HL-60 (cell line): ENCODE results near the gene NT5C1A.

Experiments
- DNase-seq, 2 experiments: peaks; one replicate each; pipeline ENCODE4 v3.0.0-alpha.2; 2010 to 2020; ENCODE audit warnings: low read depth in 1 of 2, low spot score in 1 of 2
- H3K27ac ChIP-seq: fragments of 250-450 bp; sonication (Bioruptor Pico); replicated peaks from 2 replicates; pipeline ENCODE4 v1.5.1; 2020; ENCODE audit warnings: mild to moderate bottlenecking, moderate library complexity
- H3K27me3 ChIP-seq: fragments of 250-450 bp; sonication (Bioruptor Pico); 2 replicates; pipeline ENCODE4 v1.5.1; 2021; ENCODE audit warnings: mild to moderate bottlenecking, moderate library complexity; ENCODE audit not compliant: insufficient read depth, poor library complexity, severe bottlenecking
- H3K4me3 ChIP-seq: replicated peaks from 2 replicates; pipeline ENCODE4 v1.5.1; 2011; ENCODE audit warnings: mild to moderate bottlenecking, control low read depth, low read length; ENCODE audit not compliant: insufficient read depth
- CTCF ChIP-seq: IDR thresholded peaks from one replicate; pipeline ENCODE4 v1.5.1; 2011; ENCODE audit warnings: low read length, control low read depth, inconsistent platforms; ENCODE audit not compliant: insufficient read depth
- GABPA ChIP-seq: IDR thresholded peaks from 2 replicates; pipeline ENCODE4 v1.6.1; 2012; ENCODE audit warnings: low read depth
- POLR2AphosphoS5 ChIP-seq: IDR thresholded peaks from 2 replicates; pipeline ENCODE4 v1.6.1; 2012; ENCODE audit warnings: low read depth
- SPI1 ChIP-seq: IDR thresholded peaks from 2 replicates; pipeline ENCODE4 v1.6.1; 2012; ENCODE audit warnings: low read depth, mild to moderate bottlenecking, borderline replicate concordance
- TF ChIP-seq, protein P1 (sequence below): IDR thresholded peaks from 2 replicates; pipeline ENCODE4 v1.6.1; 2012; ENCODE audit warnings: low read depth; ENCODE audit not compliant: insufficient replicate concordance

The NT5C1A gene

GRCh38 chr1:39615086-39615673, 56.7 kb downstream of the NT5C1A start:
- no peak for DNase-seq

DNA sequence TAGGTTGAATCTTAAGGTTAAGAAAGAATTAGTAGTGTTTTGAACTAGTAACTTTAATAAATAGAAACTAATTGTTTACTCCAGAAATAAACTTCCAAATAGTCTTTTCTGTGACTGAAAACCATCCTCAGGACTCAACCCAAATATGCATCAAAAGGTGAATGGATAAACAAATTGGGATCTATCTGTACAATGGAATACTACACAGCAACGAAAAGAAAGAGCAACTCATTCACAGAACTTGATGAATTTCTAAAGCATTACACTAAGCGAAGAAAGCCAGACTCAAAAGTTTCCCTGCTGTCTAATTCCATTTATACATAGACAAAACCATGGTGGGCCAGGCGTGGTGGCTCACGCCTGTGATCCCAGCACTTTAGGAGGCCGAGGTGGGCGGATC, 57.4 kb downstream of the NT5C1A start:
- TF ChIP-seq CTCF (no peak), SPI1 (no peak), POLR2AphosphoS5 (no peak), GABPA (no peak)
- TF ChIP-seq, protein P1, sequence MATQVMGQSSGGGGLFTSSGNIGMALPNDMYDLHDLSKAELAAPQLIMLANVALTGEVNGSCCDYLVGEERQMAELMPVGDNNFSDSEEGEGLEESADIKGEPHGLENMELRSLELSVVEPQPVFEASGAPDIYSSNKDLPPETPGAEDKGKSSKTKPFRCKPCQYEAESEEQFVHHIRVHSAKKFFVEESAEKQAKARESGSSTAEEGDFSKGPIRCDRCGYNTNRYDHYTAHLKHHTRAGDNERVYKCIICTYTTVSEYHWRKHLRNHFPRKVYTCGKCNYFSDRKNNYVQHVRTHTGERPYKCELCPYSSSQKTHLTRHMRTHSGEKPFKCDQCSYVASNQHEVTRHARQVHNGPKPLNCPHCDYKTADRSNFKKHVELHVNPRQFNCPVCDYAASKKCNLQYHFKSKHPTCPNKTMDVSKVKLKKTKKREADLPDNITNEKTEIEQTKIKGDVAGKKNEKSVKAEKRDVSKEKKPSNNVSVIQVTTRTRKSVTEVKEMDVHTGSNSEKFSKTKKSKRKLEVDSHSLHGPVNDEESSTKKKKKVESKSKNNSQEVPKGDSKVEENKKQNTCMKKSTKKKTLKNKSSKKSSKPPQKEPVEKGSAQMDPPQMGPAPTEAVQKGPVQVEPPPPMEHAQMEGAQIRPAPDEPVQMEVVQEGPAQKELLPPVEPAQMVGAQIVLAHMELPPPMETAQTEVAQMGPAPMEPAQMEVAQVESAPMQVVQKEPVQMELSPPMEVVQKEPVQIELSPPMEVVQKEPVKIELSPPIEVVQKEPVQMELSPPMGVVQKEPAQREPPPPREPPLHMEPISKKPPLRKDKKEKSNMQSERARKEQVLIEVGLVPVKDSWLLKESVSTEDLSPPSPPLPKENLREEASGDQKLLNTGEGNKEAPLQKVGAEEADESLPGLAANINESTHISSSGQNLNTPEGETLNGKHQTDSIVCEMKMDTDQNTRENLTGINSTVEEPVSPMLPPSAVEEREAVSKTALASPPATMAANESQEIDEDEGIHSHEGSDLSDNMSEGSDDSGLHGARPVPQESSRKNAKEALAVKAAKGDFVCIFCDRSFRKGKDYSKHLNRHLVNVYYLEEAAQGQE = no peak
- no peak for DNase-seq

More at GRCh38 chr1:39615086-39615673, 56.7 kb downstream of the NT5C1A start:
- TF ChIP-seq POLR2AphosphoS5 = no peak
- Histone ChIP-seq H3K27me3 (no peaks in the 10 kb centered on the region), H3K27ac (no peak overlapping the region), H3K4me3 (no peak overlapping the region)

DNA sequence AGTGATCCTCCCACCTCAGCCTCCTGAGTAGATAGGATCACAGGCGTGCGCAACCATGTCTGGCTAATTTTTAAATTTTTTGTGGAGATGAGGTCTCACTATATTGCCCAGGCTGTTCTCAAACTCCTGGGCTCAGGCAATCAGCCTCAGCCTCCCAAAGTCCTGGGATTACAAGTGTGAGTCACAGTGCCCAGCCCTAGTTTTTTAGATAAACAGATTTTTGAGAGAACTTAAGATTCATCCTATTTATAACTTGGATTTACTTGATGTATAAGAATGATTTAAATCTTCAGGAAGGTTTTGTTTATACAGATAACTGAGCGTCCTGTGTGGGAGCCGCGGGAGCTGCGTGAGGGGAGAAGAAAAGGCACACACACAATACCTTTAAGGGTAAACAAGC, 58.7 kb downstream of the NT5C1A start:
- H3K27me3 ChIP-seq = no peaks in the 10 kb centered on the region
- no peak overlapping the region for H3K4me3 ChIP-seq
- TF ChIP-seq SPI1 (no peak), CTCF (no peak), POLR2AphosphoS5 (no peak), GABPA (no peak)
- TF ChIP-seq, protein P1 = no peak
- H3K27ac ChIP-seq = no peak overlapping the region
- DNase-seq = no peak

More for the DNA sequence above, 57.4 kb downstream of the NT5C1A start:
- no peaks in the 10 kb centered on the region for H3K27me3 ChIP-seq
- H3K27ac ChIP-seq = no peak overlapping the region
- H3K4me3 ChIP-seq = no peak overlapping the region

DNA sequence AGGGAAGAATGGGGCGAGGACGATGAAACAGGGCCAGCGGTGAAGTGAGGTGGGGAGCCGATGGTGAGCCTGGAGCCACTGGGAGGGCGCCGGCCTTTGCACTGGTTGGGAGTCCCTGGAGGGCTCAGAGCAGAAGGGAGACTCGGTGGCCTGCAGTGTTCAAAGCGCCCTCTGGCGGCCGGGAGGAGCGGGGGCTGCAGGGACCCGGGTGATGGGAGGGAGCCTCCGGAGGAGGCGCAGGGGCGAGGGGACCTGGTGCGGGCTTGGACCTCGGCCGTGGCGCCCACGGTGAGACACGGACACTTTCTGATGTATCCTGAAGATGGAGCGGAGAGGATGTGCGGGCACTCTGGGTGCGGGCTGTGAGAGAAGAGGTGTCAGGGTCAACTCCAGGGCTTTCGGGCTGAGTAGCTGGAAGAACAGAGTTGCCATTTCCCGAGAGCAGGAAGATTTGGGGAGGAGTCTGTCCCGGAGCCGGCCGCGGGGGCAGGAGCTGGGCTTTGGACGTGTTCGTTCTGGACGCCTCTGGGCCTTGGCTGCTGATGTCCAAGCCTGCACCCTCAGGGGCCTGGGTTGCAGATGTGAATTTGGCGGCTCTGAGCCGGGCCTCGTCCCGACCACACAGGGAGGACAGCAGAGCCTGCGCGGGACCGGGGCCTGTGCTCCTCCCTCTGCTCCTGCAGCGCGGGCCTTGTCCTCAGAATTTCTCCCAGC, 62.1 kb downstream of the NT5C1A start:
- peak; percentile 23 to 69 for DNase-seq
- no peak for TF ChIP-seq GABPA
- TF ChIP-seq, protein P1 = no peak
- peak; percentile 56 for TF ChIP-seq CTCF
- no peak for TF ChIP-seq SPI1
- TF ChIP-seq POLR2AphosphoS5 = no peak
- Histone ChIP-seq H3K27ac (no peak overlapping the region), H3K4me3 (no peak overlapping the region), H3K27me3 (no peaks in the 10 kb centered on the region)
